ENCODE measurements around the gene NPW.
A peak's percentile ranks its signal among the peaks of the same experiment; 100 is the strongest.

NPW gene

DNA sequence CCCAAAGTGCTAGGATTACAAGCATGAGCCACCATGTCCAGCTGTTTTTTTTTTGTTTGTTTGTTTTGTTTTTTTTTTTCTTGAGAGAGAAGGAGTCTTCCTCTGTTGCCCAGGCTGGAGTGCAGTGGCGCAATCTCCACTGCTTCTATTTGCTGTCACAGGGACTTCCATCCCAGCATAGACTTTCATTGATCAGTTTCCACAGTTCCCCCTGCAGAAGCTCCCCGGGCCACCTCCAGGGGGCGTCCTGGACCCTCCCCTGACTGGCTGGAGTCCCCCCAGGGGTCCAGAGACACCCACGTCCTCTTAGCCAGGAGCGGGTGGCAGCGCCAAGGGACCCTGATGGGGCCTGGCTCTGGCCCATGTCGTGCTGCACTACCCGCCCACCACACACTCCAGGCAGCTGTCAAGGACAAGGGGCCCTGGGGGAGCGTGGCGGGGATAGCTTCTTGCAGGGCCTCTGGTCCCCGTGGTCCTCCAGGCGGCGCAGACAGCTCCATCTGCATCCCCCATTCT, 3.1 kb upstream of the NPW start:
- Histone ChIP-seq H3K9me3 (ENCODE audit: control insufficient read depth, low read length) (no peaks in the 10 kb centered on the region), H3K4me1 (ENCODE audit: control insufficient read depth, insufficient read depth, low read length) (peaks cover 4% of the 10 kb centered on the region), H3K27me3 (replicated peaks; ENCODE audit: control insufficient read depth, insufficient read depth, low read length) (peaks cover 8% of the 10 kb centered on the region), H3K9ac (ENCODE audit: low read length) (no peak overlapping the region), H3K36me3 (ENCODE audit: control insufficient read depth, insufficient read depth, low read length, severe bottlenecking) (no peaks in the 10 kb centered on the region), H3K4me3 (ENCODE audit: low read length) (no peak overlapping the region)
- no peak for DNase-seq (ENCODE audit: low read depth)

DNA sequence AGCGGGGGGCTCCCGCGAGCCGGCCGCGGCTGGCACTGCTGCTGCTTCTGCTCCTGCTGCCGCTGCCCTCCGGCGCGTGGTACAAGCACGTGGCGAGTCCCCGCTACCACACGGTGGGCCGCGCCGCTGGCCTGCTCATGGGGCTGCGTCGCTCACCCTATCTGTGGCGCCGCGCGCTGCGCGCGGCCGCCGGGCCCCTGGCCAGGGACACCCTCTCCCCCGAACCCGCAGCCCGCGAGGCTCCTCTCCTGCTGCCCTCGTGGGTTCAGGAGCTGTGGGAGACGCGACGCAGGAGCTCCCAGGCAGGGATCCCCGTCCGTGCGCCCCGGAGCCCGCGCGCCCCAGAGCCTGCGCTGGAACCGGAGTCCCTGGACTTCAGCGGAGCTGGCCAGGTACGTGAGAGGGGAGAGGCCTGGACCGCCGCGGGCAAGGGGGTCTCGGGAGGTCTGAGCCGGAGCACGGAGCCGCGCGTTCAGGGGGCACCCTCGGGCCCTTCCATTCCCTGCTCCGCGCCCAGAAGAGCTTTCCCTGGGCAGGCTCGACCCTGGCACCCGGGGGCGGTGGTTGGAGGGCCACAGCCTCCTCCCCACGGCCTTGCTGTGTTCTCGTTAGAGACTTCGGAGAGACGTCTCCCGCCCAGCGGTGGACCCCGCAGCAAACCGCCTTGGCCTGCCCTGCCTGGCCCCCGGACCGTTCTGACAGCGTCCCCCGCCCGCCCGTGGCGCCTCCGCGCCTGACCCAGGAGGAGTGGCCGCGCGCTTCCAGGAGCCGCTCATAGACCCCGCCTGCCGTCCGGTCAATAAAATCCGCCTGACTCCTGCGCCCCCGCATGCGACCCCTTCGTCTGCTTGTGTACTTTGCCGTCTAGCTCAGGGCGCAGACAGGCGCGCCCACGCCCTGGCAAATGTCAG, 591 bp downstream of the NPW start:
- peak; percentile 40 for DNase-seq (ENCODE audit: low read depth)
- H3K27me3 ChIP-seq (replicated peaks; ENCODE audit: control insufficient read depth, insufficient read depth, low read length), result peaks cover 8% of the 10 kb centered on the region

DNA sequence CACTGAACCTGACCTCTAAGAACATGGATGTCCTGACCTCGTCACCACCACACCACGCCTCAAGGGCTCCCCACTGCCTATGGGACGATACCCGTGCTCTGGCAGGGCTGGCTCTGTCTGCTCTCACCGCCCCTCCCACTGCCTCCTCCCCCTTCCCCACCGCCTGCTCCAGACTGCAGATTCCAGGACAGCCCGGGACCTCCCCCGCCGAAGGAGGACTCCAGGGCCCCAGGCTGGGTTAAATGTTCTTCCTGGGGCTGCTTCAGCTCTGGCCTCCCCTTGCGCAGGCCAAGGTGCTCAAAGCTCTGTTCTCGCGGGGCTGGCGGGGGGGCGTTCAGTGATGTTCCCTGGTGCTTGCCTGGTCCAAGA, 3.1 kb downstream of the NPW start:
- H3K9me3 ChIP-seq (ENCODE audit: control insufficient read depth, low read length), result no peaks in the 10 kb centered on the region
- no peaks in the 10 kb centered on the region for H3K36me3 ChIP-seq (ENCODE audit: control insufficient read depth, insufficient read depth, low read length, severe bottlenecking)
- peak overlapping the region; percentile 50 for H3K9ac ChIP-seq (ENCODE audit: low read length)
- peaks cover 10% of the 10 kb centered on the region for H3K4me1 ChIP-seq (ENCODE audit: control insufficient read depth, insufficient read depth, low read length)
- peak overlapping the region; percentile 68 for H3K4me3 ChIP-seq (ENCODE audit: low read length)
- DNase-seq (ENCODE audit: low read depth), result no peak
- H3K27me3 ChIP-seq (replicated peaks; ENCODE audit: control insufficient read depth, insufficient read depth, low read length), result peaks cover 8% of the 10 kb centered on the region

More for the DNA sequence above, 591 bp downstream of the NPW start:
- Histone ChIP-seq H3K4me3 (ENCODE audit: low read length) (no peak overlapping the region), H3K9me3 (ENCODE audit: control insufficient read depth, low read length) (no peaks in the 10 kb centered on the region), H3K9ac (ENCODE audit: low read length) (no peak overlapping the region), H3K4me1 (ENCODE audit: control insufficient read depth, insufficient read depth, low read length) (peaks cover 9% of the 10 kb centered on the region), H3K36me3 (ENCODE audit: control insufficient read depth, insufficient read depth, low read length, severe bottlenecking) (no peaks in the 10 kb centered on the region)

DNA sequence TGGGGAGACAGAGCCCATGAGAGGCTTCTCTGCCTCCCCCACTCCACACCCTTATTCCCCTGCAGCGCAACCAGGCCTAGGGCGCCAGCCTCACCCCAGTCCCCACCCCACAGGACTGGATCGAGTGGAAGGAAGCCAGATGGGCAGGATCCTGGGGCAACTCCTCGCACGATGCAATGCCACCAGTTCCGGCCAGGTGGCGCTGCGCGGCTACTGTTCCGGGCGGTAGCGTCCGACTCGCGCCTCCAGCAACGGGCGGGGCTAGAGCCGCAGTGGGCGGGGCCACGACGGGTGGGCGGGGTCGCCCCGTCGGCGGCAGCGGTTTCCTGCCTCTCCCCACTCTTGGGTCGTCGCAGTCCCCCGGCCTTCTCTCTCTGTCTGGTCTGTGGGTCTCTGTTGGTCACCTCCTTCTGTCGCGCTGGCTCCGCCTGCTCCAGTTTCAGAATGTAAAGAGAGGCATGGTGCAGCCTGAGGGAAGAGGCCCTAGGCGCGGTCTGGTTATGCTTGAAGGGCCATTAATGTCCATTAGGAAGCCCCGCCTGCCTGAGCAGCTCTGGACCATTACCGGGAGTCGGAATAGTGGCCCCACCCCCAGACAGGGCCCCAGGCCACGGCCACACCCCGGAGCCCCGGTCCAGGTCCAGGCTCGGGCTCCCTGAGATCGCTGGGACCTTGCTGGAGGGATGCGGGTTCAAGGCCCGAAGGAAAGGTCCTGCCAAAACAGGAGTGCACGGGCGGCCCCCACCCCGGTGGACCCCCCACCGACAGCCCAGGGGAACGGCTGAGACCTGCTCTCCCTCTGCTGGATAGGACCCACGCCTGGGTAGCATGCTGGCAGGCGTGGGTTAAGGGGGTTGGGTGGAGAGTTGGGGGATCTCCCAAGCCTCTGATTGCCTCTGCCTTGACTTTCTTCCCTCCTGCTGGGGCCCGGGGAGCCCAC, 3.8 kb downstream of the NPW start:
- Histone ChIP-seq H3K4me1 (ENCODE audit: control insufficient read depth, insufficient read depth, low read length) (peaks cover 16% of the 10 kb centered on the region), H3K9me3 (ENCODE audit: control insufficient read depth, low read length) (no peaks in the 10 kb centered on the region), H3K9ac (ENCODE audit: low read length) (peak overlapping the region; percentile 63), H3K27me3 (replicated peaks; ENCODE audit: control insufficient read depth, insufficient read depth, low read length) (peaks cover 8% of the 10 kb centered on the region), H3K4me3 (ENCODE audit: low read length) (peak overlapping the region; percentile 68), H3K36me3 (ENCODE audit: control insufficient read depth, insufficient read depth, low read length, severe bottlenecking) (no peaks in the 10 kb centered on the region)
- peak; percentile 96 for DNase-seq (ENCODE audit: low read depth)

DNA sequence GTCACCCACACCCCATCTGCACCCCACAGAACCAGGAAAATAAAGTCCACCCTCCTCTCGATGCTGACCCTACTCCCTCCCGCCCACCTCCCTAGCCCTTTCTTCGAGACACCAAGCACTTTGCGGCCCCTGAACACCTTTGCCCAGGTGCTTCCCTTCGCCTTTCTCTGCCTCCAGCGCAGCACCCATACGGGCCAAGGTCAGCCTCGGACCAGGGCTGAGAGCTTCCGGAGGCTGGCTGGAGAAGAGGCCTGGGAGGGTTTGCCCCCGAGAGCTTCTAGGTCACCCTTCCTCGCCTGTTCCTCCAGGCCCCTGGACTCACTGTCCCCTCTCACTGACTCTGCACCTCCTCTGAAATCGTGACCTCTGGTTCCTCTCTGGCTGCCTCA, 4.4 kb downstream of the NPW start:
- Histone ChIP-seq H3K4me1 (ENCODE audit: control insufficient read depth, insufficient read depth, low read length) (peaks cover 16% of the 10 kb centered on the region), H3K9ac (ENCODE audit: low read length) (peak overlapping the region; percentile 63), H3K4me3 (ENCODE audit: low read length) (no peak overlapping the region), H3K9me3 (ENCODE audit: control insufficient read depth, low read length) (no peaks in the 10 kb centered on the region), H3K36me3 (ENCODE audit: control insufficient read depth, insufficient read depth, low read length, severe bottlenecking) (no peaks in the 10 kb centered on the region), H3K27me3 (replicated peaks; ENCODE audit: control insufficient read depth, insufficient read depth, low read length) (peaks cover 4% of the 10 kb centered on the region)
- DNase-seq (ENCODE audit: low read depth), result no peak

DNA sequence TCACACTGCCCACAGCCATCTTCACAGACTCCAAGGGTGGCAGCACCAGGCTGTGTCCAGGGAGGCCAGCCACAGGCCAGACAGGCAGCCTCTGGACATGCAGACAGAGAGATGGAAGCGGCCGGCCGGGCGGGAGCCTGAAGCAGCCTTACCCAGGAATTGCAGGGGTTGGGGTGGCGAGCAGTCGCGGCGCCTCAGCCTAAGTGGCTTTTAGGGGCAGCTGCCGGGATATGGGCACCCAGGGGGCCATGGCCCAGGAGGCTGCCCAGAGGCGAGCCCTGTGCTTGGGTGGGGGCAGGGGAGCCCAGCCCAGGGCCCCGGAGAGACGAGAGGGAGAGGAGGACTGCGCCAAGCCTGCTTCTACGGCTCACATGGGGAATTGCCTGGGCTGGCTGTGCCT, 5.7 kb downstream of the NPW start:
- H3K36me3 ChIP-seq (ENCODE audit: control insufficient read depth, insufficient read depth, low read length, severe bottlenecking), result no peaks in the 10 kb centered on the region
- no peak overlapping the region for H3K9ac ChIP-seq (ENCODE audit: low read length)
- H3K27me3 ChIP-seq (replicated peaks; ENCODE audit: control insufficient read depth, insufficient read depth, low read length), result no peaks in the 10 kb centered on the region
- DNase-seq (ENCODE audit: low read depth), result no peak
- peaks cover 16% of the 10 kb centered on the region for H3K4me1 ChIP-seq (ENCODE audit: control insufficient read depth, insufficient read depth, low read length)
- no peaks in the 10 kb centered on the region for H3K9me3 ChIP-seq (ENCODE audit: control insufficient read depth, low read length)
- no peak overlapping the region for H3K4me3 ChIP-seq (ENCODE audit: low read length)

DNA sequence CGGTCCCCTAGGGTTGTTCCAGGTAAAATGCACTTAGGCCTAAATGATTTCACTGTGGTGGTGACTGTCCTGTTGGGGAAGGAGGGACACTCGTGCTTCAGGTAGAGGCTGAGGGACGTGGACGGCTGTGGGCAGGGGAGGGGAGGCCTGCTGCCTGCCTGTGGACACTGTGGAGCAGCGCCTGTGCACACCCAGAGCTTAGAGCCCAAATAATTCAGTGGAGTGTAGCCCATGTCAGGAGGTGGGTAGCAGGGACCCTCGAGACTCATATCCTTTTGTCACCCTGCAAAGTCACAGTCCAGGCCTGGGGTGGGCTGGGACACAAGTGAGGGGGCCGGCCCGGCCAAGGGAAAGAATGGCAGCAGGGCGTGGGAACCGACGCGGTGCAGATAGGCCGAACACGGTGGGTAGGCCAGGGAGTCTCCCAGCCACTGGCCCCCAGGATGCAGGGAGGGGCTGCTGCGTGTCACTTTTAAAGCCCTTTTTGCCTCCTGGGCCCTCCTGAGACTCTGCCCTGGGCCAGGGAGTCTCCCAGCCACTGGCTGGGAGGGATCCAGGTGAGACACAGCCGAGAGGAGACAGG, 6.4 kb downstream of the NPW start:
- peak overlapping the region; percentile 52 for H3K4me3 ChIP-seq (ENCODE audit: low read length)
- DNase-seq (ENCODE audit: low read depth), result no peak
- peaks cover 16% of the 10 kb centered on the region for H3K4me1 ChIP-seq (ENCODE audit: control insufficient read depth, insufficient read depth, low read length)
- peak overlapping the region; percentile 62 for H3K9ac ChIP-seq (ENCODE audit: low read length)
- no peaks in the 10 kb centered on the region for H3K9me3 ChIP-seq (ENCODE audit: control insufficient read depth, low read length)
- H3K27me3 ChIP-seq (replicated peaks; ENCODE audit: control insufficient read depth, insufficient read depth, low read length), result no peaks in the 10 kb centered on the region
- H3K36me3 ChIP-seq (ENCODE audit: control insufficient read depth, insufficient read depth, low read length, severe bottlenecking), result no peaks in the 10 kb centered on the region

DNA sequence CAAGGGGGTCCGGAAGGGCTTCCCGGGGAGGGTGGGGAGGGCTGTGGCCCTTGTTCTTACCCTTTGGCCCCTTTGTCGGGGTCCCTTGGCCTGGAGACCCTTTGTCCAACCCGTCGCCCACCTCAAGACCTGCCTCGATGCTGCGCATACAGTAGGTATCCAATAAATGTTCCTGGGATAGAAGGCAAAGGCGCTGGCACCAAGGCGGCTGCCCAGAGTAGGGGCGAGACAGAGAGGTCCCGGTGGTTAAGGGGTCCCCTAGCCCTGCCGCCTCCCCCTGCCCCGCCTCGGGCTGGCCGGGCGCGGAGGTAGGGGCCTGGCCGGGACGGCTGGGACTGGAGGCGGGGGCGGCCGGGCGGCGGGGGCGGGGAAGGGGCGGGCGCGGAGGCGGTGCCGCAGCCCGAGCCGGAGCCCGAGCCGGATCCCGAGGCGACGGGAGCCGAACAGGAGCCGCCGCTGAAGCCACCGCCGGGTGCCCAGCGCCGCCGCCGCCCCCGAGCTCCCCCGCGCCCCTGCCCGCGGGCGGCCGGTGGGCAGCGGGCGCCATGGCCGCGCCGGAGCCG, 7.0 kb downstream of the NPW start, which contains the start of gene NHERF2:
TSS of gene NHERF2 (plus strand) at position 442 of the 563 bp plus-strand sequence. CDS start at position 546, 104 bp downstream.
- H3K27me3 ChIP-seq (replicated peaks; ENCODE audit: control insufficient read depth, insufficient read depth, low read length), result no peaks in the 10 kb centered on the region
- DNase-seq (ENCODE audit: low read depth), result peak; percentile 77
- H3K4me1 ChIP-seq (ENCODE audit: control insufficient read depth, insufficient read depth, low read length), result peaks cover 16% of the 10 kb centered on the region
- H3K9ac ChIP-seq (ENCODE audit: low read length), result peak within 1 kb of the TSS; percentile 62
- no peaks in the 10 kb centered on the region for H3K36me3 ChIP-seq (ENCODE audit: control insufficient read depth, insufficient read depth, low read length, severe bottlenecking)
- H3K4me3 ChIP-seq (ENCODE audit: low read length), result peak within 1 kb of the TSS; percentile 79
- no peaks in the 10 kb centered on the region for H3K9me3 ChIP-seq (ENCODE audit: control insufficient read depth, low read length)

DNA sequence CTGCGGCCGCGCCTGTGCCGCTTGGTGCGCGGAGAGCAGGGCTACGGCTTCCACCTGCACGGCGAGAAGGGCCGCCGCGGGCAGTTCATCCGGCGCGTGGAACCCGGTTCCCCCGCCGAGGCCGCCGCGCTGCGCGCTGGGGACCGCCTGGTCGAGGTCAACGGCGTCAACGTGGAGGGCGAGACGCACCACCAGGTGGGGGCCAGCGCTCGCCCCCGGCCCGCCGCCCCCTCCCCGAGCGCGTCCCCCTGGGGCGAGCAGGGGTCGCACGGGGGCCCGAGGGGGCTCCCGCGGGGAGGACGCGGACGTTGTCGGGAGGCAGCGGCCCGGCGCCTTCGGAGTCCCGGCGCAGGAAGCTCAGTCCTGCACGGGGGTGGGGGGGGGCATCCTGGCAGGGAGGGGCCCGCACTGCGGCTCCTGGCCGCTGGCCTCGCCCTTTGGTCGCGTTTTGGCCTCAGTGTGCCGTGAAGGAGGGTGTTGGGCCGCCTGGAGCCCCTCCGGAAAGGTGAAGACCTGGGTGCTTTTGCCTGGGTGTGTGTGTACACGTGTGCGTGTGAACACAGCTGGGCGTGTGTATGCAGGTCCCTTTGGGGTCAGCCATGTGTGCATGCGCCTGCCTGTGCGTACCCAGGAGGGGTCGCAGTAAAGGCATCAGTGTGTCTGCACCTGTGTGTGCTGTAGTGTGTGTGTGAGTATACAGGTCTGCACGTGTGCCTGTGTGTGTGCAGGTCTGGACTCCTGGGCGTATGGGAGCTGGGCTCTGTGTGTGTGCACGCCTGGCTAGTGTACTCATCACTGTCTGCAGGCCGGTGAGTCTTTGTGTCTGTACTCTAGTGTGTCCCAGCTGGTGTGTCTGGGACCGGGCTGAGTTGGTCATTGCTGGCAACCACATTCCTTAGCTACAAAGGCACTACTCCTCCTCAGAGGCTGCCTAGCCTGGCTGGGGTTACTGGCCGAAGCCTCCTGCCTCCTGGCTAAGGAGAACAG, 7.7 kb downstream of the NPW start:
- H3K9ac ChIP-seq (ENCODE audit: low read length), result peak overlapping the region; percentile 54
- peak; percentile 55 for DNase-seq (ENCODE audit: low read depth)
- H3K4me3 ChIP-seq (ENCODE audit: low read length), result peak overlapping the region; percentile 79
- no peaks in the 10 kb centered on the region for H3K36me3 ChIP-seq (ENCODE audit: control insufficient read depth, insufficient read depth, low read length, severe bottlenecking)
- H3K9me3 ChIP-seq (ENCODE audit: control insufficient read depth, low read length), result no peaks in the 10 kb centered on the region
- H3K27me3 ChIP-seq (replicated peaks; ENCODE audit: control insufficient read depth, insufficient read depth, low read length), result no peaks in the 10 kb centered on the region
- peaks cover 16% of the 10 kb centered on the region for H3K4me1 ChIP-seq (ENCODE audit: control insufficient read depth, insufficient read depth, low read length)

DNA sequence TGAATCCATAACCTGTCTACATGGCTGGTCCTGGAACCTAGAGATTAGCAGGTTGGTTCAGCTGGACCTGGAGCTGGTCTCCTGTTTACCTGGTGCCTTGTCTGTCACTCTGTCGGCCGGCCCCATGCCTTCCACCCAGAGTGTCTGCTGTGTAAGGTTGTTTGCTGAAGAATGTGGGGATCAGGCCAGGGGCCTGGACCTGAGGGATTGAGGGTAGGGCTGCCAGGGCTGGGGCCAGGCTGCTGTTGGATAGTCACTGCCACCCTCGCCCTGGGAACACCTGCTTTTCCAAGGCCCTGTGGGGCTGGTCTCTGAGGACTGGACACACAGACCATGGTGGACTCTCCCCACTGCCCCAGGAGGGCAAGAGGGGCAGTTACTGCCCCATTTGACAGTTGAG, 8.6 kb downstream of the NPW start:
- Histone ChIP-seq H3K4me3 (ENCODE audit: low read length) (peak overlapping the region; percentile 79), H3K4me1 (ENCODE audit: control insufficient read depth, insufficient read depth, low read length) (peaks cover 12% of the 10 kb centered on the region), H3K36me3 (ENCODE audit: control insufficient read depth, insufficient read depth, low read length, severe bottlenecking) (no peaks in the 10 kb centered on the region), H3K9ac (ENCODE audit: low read length) (no peak overlapping the region), H3K27me3 (replicated peaks; ENCODE audit: control insufficient read depth, insufficient read depth, low read length) (no peaks in the 10 kb centered on the region), H3K9me3 (ENCODE audit: control insufficient read depth, low read length) (no peaks in the 10 kb centered on the region)
- DNase-seq (ENCODE audit: low read depth), result no peak
